Smooth muscle cell of trachea (primary cell): Measurements from ENCODE around the gene TRIM4. TPM values are rescaled to one million over a fixed set of nuclear protein-coding genes. Genes with fewer than 3 reads are reported as not detected.

Source experiments
- total RNA-seq: library from RNA; depleted of rRNA; stranded (reverse); fragments of >200 nt; gene quantifications from 2 replicates; pipeline ENCODE4 v1.2.1, GENCODE V29; 2014

The TRIM4 gene
- total RNA-seq: 38.3 and 46.0 TPM in 2 replicates

GRCh38 chr7:99918959-99919813 lies at the start of gene TRIM4:
Gene TRIM4 (minus strand): TSS chr7:99919530. CDS start chr7:99919401, 129 bp downstream.

DNA sequence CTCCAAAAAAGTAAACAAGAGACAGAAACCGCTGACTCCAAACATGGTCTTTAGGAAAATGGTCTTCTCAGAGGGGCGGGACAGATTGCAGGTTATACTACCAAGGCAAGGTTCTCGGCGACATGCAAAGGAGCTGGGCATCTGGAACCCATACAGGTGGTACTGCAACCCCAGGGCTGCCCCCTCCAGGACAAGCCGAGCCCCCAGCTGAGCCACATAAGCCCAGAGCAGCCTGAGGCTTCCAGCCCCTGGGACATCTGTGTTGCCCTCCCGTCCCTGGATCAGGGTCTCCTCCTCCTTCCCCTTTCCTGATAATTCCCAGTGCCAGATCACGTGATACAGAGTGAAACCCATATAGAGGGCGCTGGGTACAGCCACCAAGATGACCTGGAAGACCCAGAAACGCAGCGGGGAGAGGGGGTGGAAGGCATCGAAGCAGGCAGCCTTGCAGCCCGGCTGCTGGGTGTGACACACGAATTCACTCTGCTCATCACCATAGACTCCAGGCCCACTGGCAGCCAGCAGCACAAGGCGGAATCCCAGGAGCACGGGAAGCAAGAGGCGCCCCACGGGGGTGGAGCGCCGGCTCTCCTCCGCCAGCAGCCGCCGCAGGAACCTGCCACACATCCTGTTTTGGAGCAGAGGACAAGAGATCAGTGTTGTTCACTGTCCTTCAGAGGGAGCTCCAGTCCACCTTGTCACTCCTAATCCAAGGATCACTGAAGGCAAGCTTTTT lies 9.8 kb upstream of the TRIM4 start, which contains the start of gene GJC3:
GJC3 (minus strand) TSS at position 627 of the 736 bp plus-strand sequence; CDS start at position 627, 0 bp downstream.

DNA sequence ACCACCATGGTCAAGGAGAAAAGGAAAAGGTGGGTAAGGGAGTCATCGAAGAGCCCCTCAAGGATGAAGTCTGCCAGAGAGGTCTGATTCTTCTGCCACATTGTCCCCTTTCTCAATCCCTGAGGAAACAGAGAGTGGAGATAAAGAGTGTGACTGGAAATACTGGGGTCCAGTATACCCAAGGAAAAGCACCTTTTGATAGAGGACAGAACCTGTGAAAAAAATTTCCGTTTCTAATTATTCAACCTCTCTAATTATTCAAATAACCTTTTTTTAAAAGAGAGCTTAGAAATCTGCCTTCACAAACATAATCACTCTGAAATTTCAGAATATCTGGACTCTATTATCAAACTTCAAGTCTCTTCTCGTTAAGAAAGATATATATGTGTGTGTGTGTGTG lies 42.4 kb downstream of the TRIM4 start, which contains the start of gene OR2AE1:
OR2AE1 (minus strand) TSS at position 101 of the 400 bp plus-strand sequence; CDS start at position 101, 0 bp downstream.

Other genes starting within 250 kb of the TRIM4 start
- gene CYP3A5, start 239.5 kb downstream of the TRIM4 start, total RNA-seq: 0.17 and 0.44 TPM in 2 replicates
- gene CYP3A7, start 184.3 kb downstream of the TRIM4 start, total RNA-seq: 0.33 TPM in 1 of 2 replicates, not detected in the other
- not detected in 2 replicates for gene CYP3A4, start 135.3 kb downstream of the TRIM4 start, total RNA-seq
- not detected in 2 replicates for gene CYP3A43, start 91.5 kb downstream of the TRIM4 start, total RNA-seq
- gene OR2AE1, start 42.5 kb downstream of the TRIM4 start, total RNA-seq: not detected in 2 replicates
- gene GJC3, start 10.1 kb upstream of the TRIM4 start, total RNA-seq: not detected in 2 replicates
- gene AZGP1, start 56.5 kb upstream of the TRIM4 start, total RNA-seq: not detected in 2 replicates
- 44.7 and 48.1 TPM in 2 replicates for gene ZKSCAN1, start 96.1 kb upstream of the TRIM4 start, total RNA-seq
- gene ZSCAN21, start 130.2 kb upstream of the TRIM4 start, total RNA-seq: 10.2 and 13.9 TPM in 2 replicates
- 24.9 and 32.3 TPM in 2 replicates for gene ZNF3, start 162.2 kb upstream of the TRIM4 start, total RNA-seq
- gene COPS6, start 169.4 kb upstream of the TRIM4 start, total RNA-seq: 74.6 and 113 TPM in 2 replicates
- 16.7 and 118 TPM in 2 replicates for gene MCM7, start 181.9 kb upstream of the TRIM4 start, total RNA-seq
- 33.2 and 53.1 TPM in 2 replicates for gene AP4M1, start 182.1 kb upstream of the TRIM4 start, total RNA-seq
- 65.5 and 69.7 TPM in 2 replicates for gene TAF6, start 199.8 kb upstream of the TRIM4 start, total RNA-seq
- 31.3 and 37.7 TPM in 2 replicates for gene CNPY4, start 200.1 kb upstream of the TRIM4 start, total RNA-seq
- gene MBLAC1, start 207.4 kb upstream of the TRIM4 start, total RNA-seq: 2.5 and 3.6 TPM in 2 replicates
- 59.9 and 108 TPM in 2 replicates for gene LAMTOR4, start 229.4 kb upstream of the TRIM4 start, total RNA-seq
- gene TRAPPC14, start 239.2 kb upstream of the TRIM4 start, total RNA-seq: 4.8 and 7.1 TPM in 2 replicates
- 4.1 and 12.7 TPM in 2 replicates for gene GAL3ST4, start 249.1 kb upstream of the TRIM4 start, total RNA-seq